ENCODE results near the gene SUSD2. TPM values are rescaled to one million over a fixed set of nuclear protein-coding genes. Genes with fewer than 3 reads are reported as not detected.
"Not testable (repeated sequence)": the region's sequence is repeated elsewhere in the genome, so short reads cannot be mapped to it uniquely, and the experiment has no call there.

The SUSD2 gene
- total RNA-seq, 1 donor: 0.72 TPM

GRCh38 chr22:24180316-24181087 is 785 bp upstream of the SUSD2 start:
- Histone ChIP-seq H3K79me2 (ENCODE audit: insufficient read depth, low read length) (no peaks in the 10 kb centered on the region), H3K4me1 (ENCODE audit: insufficient read depth, low read length) (peaks cover 4% of the 10 kb centered on the region), H3K4me3 (ENCODE audit: insufficient read depth, low read length) (no peak overlapping the region), H3K9me3 (ENCODE audit: low read depth, low read length) (no peaks in the 10 kb centered on the region), H4K20me1 (ENCODE audit: insufficient read depth, low read length) (peaks cover 1% of the 10 kb centered on the region), H3K27ac (ENCODE audit: low read depth, low read length) (no peak overlapping the region), H3K27me3 (ENCODE audit: insufficient read depth, low read length) (no peaks in the 10 kb centered on the region), H2AFZ (ENCODE audit: low read length) (no peak overlapping the region), H3K4me2 (ENCODE audit: insufficient read depth, low read length) (no peak overlapping the region), H3K36me3 (ENCODE audit: insufficient read depth, low read length) (peaks cover 16% of the 10 kb centered on the region)
- DNase-seq (ENCODE audit: insufficient read length, low spot score, missing footprints): peak; percentile 68
- TF ChIP-seq CTCF (IDR thresholded peaks at IDR 0.05; ENCODE audit: extremely low read depth, low read depth, low read length): no peak

GRCh38 chr22:24181996-24182899 is 961 bp downstream of the SUSD2 start:
- Histone ChIP-seq H3K27me3 (ENCODE audit: insufficient read depth, low read length) (no peaks in the 10 kb centered on the region), H3K9me3 (ENCODE audit: low read depth, low read length) (no peaks in the 10 kb centered on the region), H3K4me3 (ENCODE audit: insufficient read depth, low read length) (no peak overlapping the region), H3K36me3 (ENCODE audit: insufficient read depth, low read length) (peaks cover 9% of the 10 kb centered on the region), H4K20me1 (ENCODE audit: insufficient read depth, low read length) (no peaks in the 10 kb centered on the region), H3K4me1 (ENCODE audit: insufficient read depth, low read length) (no peaks in the 10 kb centered on the region), H3K79me2 (ENCODE audit: insufficient read depth, low read length) (no peaks in the 10 kb centered on the region), H3K27ac (ENCODE audit: low read depth, low read length) (no peak overlapping the region), H2AFZ (ENCODE audit: low read length) (no peak overlapping the region), H3K4me2 (ENCODE audit: insufficient read depth, low read length) (peak overlapping the region; percentile 48)
- TF ChIP-seq CTCF (IDR thresholded peaks at IDR 0.05; ENCODE audit: extremely low read depth, low read depth, low read length): peak; percentile 10
- DNase-seq (ENCODE audit: insufficient read length, low spot score, missing footprints): peak; percentile 62

GRCh38 chr22:24182900-24183246 is 1.6 kb downstream of the SUSD2 start:
- not testable (repeated sequence) for H4K20me1 ChIP-seq (ENCODE audit: insufficient read depth, low read length); H3K27me3 ChIP-seq (ENCODE audit: insufficient read depth, low read length); H2AFZ ChIP-seq (ENCODE audit: low read length); H3K79me2 ChIP-seq (ENCODE audit: insufficient read depth, low read length); H3K4me3 ChIP-seq (ENCODE audit: insufficient read depth, low read length); H3K4me1 ChIP-seq (ENCODE audit: insufficient read depth, low read length); H3K27ac ChIP-seq (ENCODE audit: low read depth, low read length); DNase-seq (ENCODE audit: insufficient read length, low spot score, missing footprints); H3K4me2 ChIP-seq (ENCODE audit: insufficient read depth, low read length); H3K36me3 ChIP-seq (ENCODE audit: insufficient read depth, low read length); H3K9me3 ChIP-seq (ENCODE audit: low read depth, low read length)

- Histone ChIP-seq H3K4me2 (ENCODE audit: insufficient read depth, low read length) (no peak overlapping the region), H4K20me1 (ENCODE audit: insufficient read depth, low read length) (no peaks in the 10 kb centered on the region), H3K27me3 (ENCODE audit: insufficient read depth, low read length) (no peaks in the 10 kb centered on the region), H3K9me3 (ENCODE audit: low read depth, low read length) (no peaks in the 10 kb centered on the region), H2AFZ (ENCODE audit: low read length) (no peak overlapping the region), H3K27ac (ENCODE audit: low read depth, low read length) (no peak overlapping the region), H3K36me3 (ENCODE audit: insufficient read depth, low read length) (peaks cover 2% of the 10 kb centered on the region), H3K79me2 (ENCODE audit: insufficient read depth, low read length) (no peaks in the 10 kb centered on the region), H3K4me1 (ENCODE audit: insufficient read depth, low read length) (no peaks in the 10 kb centered on the region), H3K4me3 (ENCODE audit: insufficient read depth, low read length) (no peak overlapping the region)
- DNase-seq (ENCODE audit: insufficient read length, low spot score, missing footprints): peak; percentile 79
- no peak for TF ChIP-seq CTCF (IDR thresholded peaks at IDR 0.05; ENCODE audit: extremely low read depth, low read depth, low read length)
Measured at GRCh38 chr22:24183321-24184031, 2.2 kb downstream of the SUSD2 start.

Data from osteoblast (primary cell).